ENCODE measurements around the gene RGS11. TPM values are rescaled to one million over a fixed set of nuclear protein-coding genes. Genes with fewer than 3 reads are reported as not detected.

RGS11 gene
- total RNA-seq, 1 donor from 2014 or later: not detected

DNA sequence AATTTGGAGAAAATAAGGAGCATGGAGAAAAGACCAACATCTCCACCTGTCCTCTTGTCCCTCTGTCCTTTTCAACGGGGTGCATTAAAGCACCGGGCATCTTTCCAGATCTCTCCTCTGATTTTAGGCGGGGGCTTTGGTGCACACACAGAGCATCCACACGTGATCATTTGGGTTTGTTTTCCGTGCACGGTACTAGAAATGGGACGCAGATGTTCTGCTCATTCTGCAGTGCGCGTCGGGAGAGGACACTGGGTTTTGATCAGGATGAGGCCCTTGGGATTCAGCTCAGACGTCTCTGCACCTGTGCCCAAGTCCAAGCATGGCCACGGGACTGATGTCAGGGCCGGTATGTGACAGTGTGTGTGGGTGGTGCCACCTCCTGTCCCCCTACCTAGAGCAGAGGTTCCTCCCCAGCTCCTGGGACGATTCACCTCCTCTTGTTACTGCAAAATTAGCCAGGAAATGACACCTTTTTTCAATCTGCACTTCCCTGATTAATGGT is 39.1 kb upstream of the RGS11 start:
- no peak for ATAC-seq (ENCODE audit: low read depth)
- H3K27ac Mint-ChIP-seq: no peak overlapping the region
- intact Hi-C loops (cut with micrococcal nuclease): no loop called here

DNA sequence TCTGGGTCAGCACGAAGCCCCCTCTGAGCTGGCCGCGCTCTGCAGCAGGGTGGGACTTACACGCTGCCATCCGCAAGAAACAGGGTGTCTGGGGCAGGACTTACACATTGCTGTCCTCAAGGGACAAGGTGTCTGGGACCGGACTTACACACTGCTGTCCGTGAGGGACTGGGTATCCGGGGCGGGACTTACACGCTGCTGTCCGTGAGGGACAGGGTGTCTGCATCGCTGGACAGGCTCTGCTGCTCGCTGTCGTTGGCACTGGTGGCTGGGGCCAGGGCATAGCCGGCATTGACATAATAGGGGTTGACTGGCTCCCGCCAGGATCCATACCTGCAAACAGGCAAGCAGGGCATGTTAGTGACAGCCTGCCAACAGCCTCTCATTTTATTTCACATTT is 38.6 kb upstream of the RGS11 start:
- TF ChIP-seq, protein P1, sequence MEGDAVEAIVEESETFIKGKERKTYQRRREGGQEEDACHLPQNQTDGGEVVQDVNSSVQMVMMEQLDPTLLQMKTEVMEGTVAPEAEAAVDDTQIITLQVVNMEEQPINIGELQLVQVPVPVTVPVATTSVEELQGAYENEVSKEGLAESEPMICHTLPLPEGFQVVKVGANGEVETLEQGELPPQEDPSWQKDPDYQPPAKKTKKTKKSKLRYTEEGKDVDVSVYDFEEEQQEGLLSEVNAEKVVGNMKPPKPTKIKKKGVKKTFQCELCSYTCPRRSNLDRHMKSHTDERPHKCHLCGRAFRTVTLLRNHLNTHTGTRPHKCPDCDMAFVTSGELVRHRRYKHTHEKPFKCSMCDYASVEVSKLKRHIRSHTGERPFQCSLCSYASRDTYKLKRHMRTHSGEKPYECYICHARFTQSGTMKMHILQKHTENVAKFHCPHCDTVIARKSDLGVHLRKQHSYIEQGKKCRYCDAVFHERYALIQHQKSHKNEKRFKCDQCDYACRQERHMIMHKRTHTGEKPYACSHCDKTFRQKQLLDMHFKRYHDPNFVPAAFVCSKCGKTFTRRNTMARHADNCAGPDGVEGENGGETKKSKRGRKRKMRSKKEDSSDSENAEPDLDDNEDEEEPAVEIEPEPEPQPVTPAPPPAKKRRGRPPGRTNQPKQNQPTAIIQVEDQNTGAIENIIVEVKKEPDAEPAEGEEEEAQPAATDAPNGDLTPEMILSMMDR (IDR thresholded peaks at IDR 0.05): no peak
- no peaks in the 10 kb centered on the region for H3K27me3 Mint-ChIP-seq
- no peak overlapping the region for H3K27ac Mint-ChIP-seq
- H3K36me3 Mint-ChIP-seq (ENCODE audit: low read depth): peaks cover 61% of the 10 kb centered on the region
- DNase-seq (no peak), ATAC-seq (ENCODE audit: low read depth) (no peak)
- peaks cover 10% of the 10 kb centered on the region for H3K4me1 Mint-ChIP-seq
- ChIA-PET CTCF (no interaction called here), POLR2A (no interaction called here)
- no peaks in the 10 kb centered on the region for H3K9me3 Mint-ChIP-seq
- H3K4me3 Mint-ChIP-seq: no peak overlapping the region
- intact Hi-C loops (cut with micrococcal nuclease): no loop called here

More for the DNA sequence above, 39.1 kb upstream of the RGS11 start:
- CTCF ChIA-PET: no interaction called here
- TF ChIP-seq, protein P1 (IDR thresholded peaks at IDR 0.05): no peak
- no peak for DNase-seq
- POLR2A ChIA-PET: no interaction called here
- Mint-ChIP-seq H3K4me3 (no peak overlapping the region), H3K9me3 (no peaks in the 10 kb centered on the region), H3K27me3 (no peaks in the 10 kb centered on the region), H3K36me3 (ENCODE audit: low read depth) (peaks cover 61% of the 10 kb centered on the region), H3K4me1 (peaks cover 11% of the 10 kb centered on the region)

DNA sequence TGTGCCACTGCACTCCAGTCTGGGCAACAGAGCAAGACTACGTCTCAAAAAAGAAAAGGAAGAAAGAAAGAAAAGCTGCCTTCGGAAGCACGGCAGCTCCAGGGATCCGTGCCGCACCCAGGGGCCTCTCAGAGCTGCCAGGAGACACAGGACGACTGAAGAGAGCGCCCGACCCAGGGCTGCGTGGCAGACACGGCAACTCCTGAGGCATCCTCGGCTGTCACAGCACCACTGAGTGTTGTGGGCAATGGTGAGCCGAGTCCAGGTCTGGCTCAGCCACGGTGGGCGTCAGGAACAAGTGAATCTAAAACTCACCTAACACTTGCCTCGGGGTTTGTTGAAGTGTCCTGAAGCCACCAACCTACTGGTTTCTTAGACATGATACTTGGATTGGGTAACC is 36.0 kb upstream of the RGS11 start:
- ATAC-seq (ENCODE audit: low read depth): no peak
- Mint-ChIP-seq H3K27ac (no peak overlapping the region), H3K36me3 (ENCODE audit: low read depth) (peaks cover 61% of the 10 kb centered on the region), H3K4me3 (no peak overlapping the region), H3K9me3 (no peaks in the 10 kb centered on the region), H3K4me1 (peaks cover 8% of the 10 kb centered on the region), H3K27me3 (no peaks in the 10 kb centered on the region)
- intact Hi-C loops (cut with micrococcal nuclease): no loop called here
- ChIA-PET CTCF (no interaction called here), POLR2A (no interaction called here)
- no peak for DNase-seq
- TF ChIP-seq, protein P1 (IDR thresholded peaks at IDR 0.05): no peak

DNA sequence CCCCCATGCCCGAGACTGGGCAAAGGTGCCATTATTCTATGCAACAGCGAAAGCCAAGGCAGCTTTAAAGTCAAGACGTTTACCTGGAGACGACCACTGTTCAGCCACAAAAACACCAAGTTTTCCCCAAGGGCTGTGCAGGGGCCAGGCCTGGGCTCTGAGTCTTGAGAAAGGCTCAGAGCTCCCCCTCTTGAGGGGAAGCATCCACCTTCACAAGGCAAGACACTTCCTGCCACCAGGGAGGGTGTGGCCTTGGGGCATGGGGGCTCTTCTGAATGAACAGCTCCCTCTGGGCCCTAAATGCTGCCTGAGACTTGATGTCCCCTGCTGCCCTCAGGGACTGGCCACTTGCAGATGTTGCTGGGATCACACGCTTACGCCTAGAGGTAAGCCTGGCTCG is 33.7 kb upstream of the RGS11 start:
- ATAC-seq (ENCODE audit: low read depth) (no peak), DNase-seq (no peak)
- Mint-ChIP-seq H3K27me3 (no peaks in the 10 kb centered on the region), H3K36me3 (ENCODE audit: low read depth) (peaks cover 66% of the 10 kb centered on the region), H3K4me1 (peaks cover 5% of the 10 kb centered on the region), H3K4me3 (no peak overlapping the region), H3K9me3 (no peaks in the 10 kb centered on the region), H3K27ac (no peak overlapping the region)
- CTCF ChIA-PET: no interaction called here
- intact Hi-C loops (cut with micrococcal nuclease): no loop called here
- TF ChIP-seq, protein P1 (IDR thresholded peaks at IDR 0.05): no peak
- POLR2A ChIA-PET: interaction anchor here (1.0 kb wide), 1 partner anchor 43 kb away, joined by 10 read pairs; the partner anchor contains the start of gene AXIN1

DNA sequence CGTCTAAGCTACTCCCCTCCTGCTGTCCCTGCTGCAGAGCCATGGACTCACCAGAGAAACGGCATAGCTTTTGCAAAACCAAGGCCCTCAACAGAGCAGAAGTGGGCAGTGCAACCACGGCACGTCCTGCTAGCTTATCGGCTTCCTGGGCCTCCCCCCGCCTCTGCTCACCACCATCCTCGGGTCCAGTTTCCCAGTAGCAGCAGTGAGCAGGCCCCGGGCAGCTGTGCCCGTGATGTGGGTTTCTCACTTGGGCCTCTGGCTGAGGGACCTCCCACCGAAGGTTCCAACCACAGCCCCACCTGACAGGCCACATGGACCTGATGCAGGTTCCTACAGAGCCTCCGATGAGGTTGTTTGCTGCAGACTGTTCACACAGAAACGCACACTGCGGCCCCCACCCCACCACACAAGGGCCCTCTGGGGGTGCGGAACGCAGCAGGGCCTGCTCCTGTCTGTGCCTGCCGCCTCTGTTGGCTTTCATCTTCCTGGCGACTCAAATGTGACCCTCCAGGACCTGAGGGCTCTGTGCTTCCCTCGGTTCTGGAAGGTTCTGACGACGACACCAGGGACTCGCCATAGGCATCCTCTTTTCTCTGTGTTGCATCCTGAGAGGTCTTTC is 32.1 kb upstream of the RGS11 start:
- Mint-ChIP-seq H3K27me3 (no peaks in the 10 kb centered on the region), H3K4me1 (peaks cover 5% of the 10 kb centered on the region), H3K36me3 (ENCODE audit: low read depth) (peaks cover 64% of the 10 kb centered on the region), H3K27ac (no peak overlapping the region), H3K9me3 (no peaks in the 10 kb centered on the region), H3K4me3 (no peak overlapping the region)
- ATAC-seq (ENCODE audit: low read depth) (no peak), DNase-seq (no peak)
- CTCF ChIA-PET: no interaction called here
- POLR2A ChIA-PET: no interaction called here
- intact Hi-C loops (cut with micrococcal nuclease): no loop called here
- TF ChIP-seq, protein P1 (IDR thresholded peaks at IDR 0.05): no peak
